ENCODE results near the gene PRKN.

- no peak for TF ChIP-seq POLR2AphosphoS5 (IDR thresholded peaks at IDR 0.05)
- TF ChIP-seq POLR2A (IDR thresholded peaks at IDR 0.05), result no peak
Measured at GRCh38 chr6:162005372-162005771, 722.2 kb downstream of the PRKN start.
